Measurements from ENCODE around the gene IFFO2.

Gene IFFO2

DNA sequence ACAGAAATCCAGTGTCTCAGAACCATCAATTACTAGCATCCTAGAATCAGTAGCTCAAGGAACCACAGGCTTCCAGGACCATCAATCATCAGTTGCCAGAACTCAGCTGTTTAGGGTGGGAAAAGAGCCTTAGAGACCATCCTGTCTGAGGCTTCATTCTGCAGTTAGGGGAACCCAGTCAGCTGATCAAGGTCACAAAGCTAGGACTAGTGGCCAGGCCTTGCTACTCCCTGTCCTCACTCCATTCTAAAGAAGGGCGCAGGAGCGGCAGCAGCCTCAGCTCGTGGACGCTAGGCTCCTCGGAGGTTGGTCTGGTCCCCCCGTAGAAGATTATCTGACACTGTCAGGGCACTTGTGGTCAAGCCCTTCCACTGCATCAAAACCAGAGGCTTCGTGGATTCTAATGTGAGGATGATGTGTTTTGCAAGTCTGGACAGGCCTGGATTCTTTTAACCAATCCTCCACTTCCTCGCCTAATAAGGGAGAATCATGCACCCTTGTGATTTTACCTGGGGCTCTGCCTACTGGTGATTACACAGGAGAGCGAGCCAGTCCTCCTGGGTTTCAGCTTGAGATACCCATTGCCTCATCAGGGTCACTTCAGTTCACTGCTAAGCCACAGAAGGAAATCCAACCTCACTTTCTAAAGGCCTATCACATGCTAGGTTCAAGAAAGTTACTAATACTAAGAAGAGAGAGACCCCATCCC lies 41.7 kb upstream of the IFFO2 start:
- in situ Hi-C loops (cut with HindIII; ENCODE audit: low pct_ligation_motif_present, low sequenced_read_pairs): no loop called here

GRCh38 chr1:18997508-18997907 lies 41.0 kb upstream of the IFFO2 start:
- TF ChIP-seq CTCF (IDR thresholded peaks at IDR 0.05; ENCODE audit: low read depth, low read length, missing control alignments): no peak
- in situ Hi-C loops (cut with HindIII; ENCODE audit: low pct_ligation_motif_present, low sequenced_read_pairs): no loop called here
- Histone ChIP-seq H3K27ac (no peak overlapping the region), H3K27me3 (replicated peaks) (no peaks in the 10 kb centered on the region), H3K4me3 (ENCODE audit: low read depth, low read length) (no peak overlapping the region), H3K36me3 (replicated peaks) (no peaks in the 10 kb centered on the region)
- DNase-seq: no peak

More for the DNA sequence above, 41.7 kb upstream of the IFFO2 start:
- Histone ChIP-seq H3K4me3 (ENCODE audit: low read depth, low read length) (no peak overlapping the region), H3K27me3 (replicated peaks) (no peaks in the 10 kb centered on the region), H3K27ac (no peak overlapping the region), H3K36me3 (replicated peaks) (no peaks in the 10 kb centered on the region)
- no peak for TF ChIP-seq CTCF (IDR thresholded peaks at IDR 0.05; ENCODE audit: low read depth, low read length, missing control alignments)
- no peak for DNase-seq

DNA sequence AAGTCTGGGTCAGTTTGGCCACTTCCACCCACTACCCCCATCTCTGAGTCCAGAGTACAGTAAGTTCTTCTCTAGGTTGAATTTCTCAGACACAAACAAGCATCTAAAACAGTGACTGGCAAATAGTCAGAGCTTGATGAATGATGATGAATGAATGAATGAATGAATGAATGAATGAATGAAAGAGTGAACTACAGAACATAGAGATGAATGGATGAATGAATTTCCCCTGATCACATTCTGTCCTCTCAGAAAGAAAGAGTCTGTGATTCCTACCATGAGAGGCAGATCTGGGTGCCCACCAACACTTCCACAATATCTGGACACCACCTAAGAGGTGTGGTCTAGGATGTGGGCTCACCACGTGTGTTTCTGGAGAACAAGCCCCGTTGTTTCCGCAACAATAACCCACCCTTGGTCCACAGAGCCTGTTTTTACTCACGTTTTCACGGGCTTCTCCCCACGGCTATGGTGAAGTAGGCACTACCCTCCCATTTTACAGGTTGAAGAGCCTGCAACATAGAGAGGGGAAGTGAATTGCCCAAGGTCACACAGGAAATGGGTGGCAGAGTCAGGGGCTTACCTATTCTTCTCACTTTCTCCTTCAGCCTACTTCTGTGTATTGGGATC lies 40.2 kb upstream of the IFFO2 start:
- no peak for DNase-seq
- in situ Hi-C loops (cut with HindIII; ENCODE audit: low pct_ligation_motif_present, low sequenced_read_pairs): no loop called here
- TF ChIP-seq CTCF (IDR thresholded peaks at IDR 0.05; ENCODE audit: low read depth, low read length, missing control alignments): no peak
- H3K27ac ChIP-seq: no peak overlapping the region
- no peak overlapping the region for H3K4me3 ChIP-seq (ENCODE audit: low read depth, low read length)
- no peaks in the 10 kb centered on the region for H3K27me3 ChIP-seq (replicated peaks)
- no peaks in the 10 kb centered on the region for H3K36me3 ChIP-seq (replicated peaks)

GRCh38 chr1:18994381-18994780 lies 37.9 kb upstream of the IFFO2 start:
- no peak for TF ChIP-seq CTCF (IDR thresholded peaks at IDR 0.05; ENCODE audit: low read depth, low read length, missing control alignments)
- in situ Hi-C loops (cut with HindIII; ENCODE audit: low pct_ligation_motif_present, low sequenced_read_pairs): no loop called here
- no peaks in the 10 kb centered on the region for H3K36me3 ChIP-seq (replicated peaks)
- DNase-seq: no peak
- H3K4me3 ChIP-seq (ENCODE audit: low read depth, low read length): no peak overlapping the region
- no peak overlapping the region for H3K27ac ChIP-seq
- no peaks in the 10 kb centered on the region for H3K27me3 ChIP-seq (replicated peaks)

GRCh38 chr1:18992646-18993045 lies 36.2 kb upstream of the IFFO2 start:
- Histone ChIP-seq H3K4me3 (ENCODE audit: low read depth, low read length) (no peak overlapping the region), H3K36me3 (replicated peaks) (no peaks in the 10 kb centered on the region), H3K27ac (no peak overlapping the region), H3K27me3 (replicated peaks) (no peaks in the 10 kb centered on the region)
- no peak for TF ChIP-seq CTCF (IDR thresholded peaks at IDR 0.05; ENCODE audit: low read depth, low read length, missing control alignments)
- no peak for DNase-seq
- in situ Hi-C loops (cut with HindIII; ENCODE audit: low pct_ligation_motif_present, low sequenced_read_pairs): no loop called here
